GM21367 (cell line): ENCODE results near the gene FAM76B.
"Not testable (repeated sequence)": the region's sequence is repeated elsewhere in the genome, so short reads cannot be mapped to it uniquely, and the experiment has no call there.

Experiments used
- ATAC-seq: cut with Tn5 transposase; IDR thresholded peaks from one replicate; pipeline ENCODE4 v1.9.1; 2021; ENCODE audit not compliant: unreplicated experiment

Gene FAM76B

GRCh38 chr11:95789506-95790122 lies at the start of gene FAM76B:
Gene FAM76B (minus strand): TSS chr11:95789782. CDS start chr11:95789478, 304 bp downstream.
- ATAC-seq = peak; percentile 66

GRCh38 chr11:95835768-95836488 lies 46.3 kb upstream of the FAM76B start:
- ATAC-seq = peak; percentile 76

GRCh38 chr11:95835351-95835750 lies 45.8 kb upstream of the FAM76B start:
- ATAC-seq = no peak

GRCh38 chr11:95833378-95833777 lies 43.8 kb upstream of the FAM76B start:
- ATAC-seq = no peak

- ATAC-seq = no peak
Observed at GRCh38 chr11:95832763-95833162, 43.2 kb upstream of the FAM76B start.

- ATAC-seq = no peak
Observed at GRCh38 chr11:95831198-95831883, 41.8 kb upstream of the FAM76B start.

- no peak for ATAC-seq
Observed at GRCh38 chr11:95829580-95830259, 40.1 kb upstream of the FAM76B start.

GRCh38 chr11:95827696-95828095 lies 38.1 kb upstream of the FAM76B start:
- no peak for ATAC-seq

- no peak for ATAC-seq
Observed at GRCh38 chr11:95821640-95822039, 32.1 kb upstream of the FAM76B start.

GRCh38 chr11:95816037-95816436 lies 26.5 kb upstream of the FAM76B start:
- ATAC-seq = no peak

GRCh38 chr11:95811052-95811451 lies 21.5 kb upstream of the FAM76B start:
- not testable (repeated sequence) for ATAC-seq

GRCh38 chr11:95806464-95806863 lies 16.9 kb upstream of the FAM76B start:
- ATAC-seq = not testable (repeated sequence)

GRCh38 chr11:95805869-95806268 lies 16.3 kb upstream of the FAM76B start:
- no peak for ATAC-seq

GRCh38 chr11:95803973-95804372 lies 14.4 kb upstream of the FAM76B start:
- no peak for ATAC-seq

- ATAC-seq = no peak
Observed at GRCh38 chr11:95802806-95803205, 13.2 kb upstream of the FAM76B start.

GRCh38 chr11:95800438-95800837 lies 10.9 kb upstream of the FAM76B start:
- no peak for ATAC-seq

- ATAC-seq = no peak
Observed at GRCh38 chr11:95799546-95799945, 10.0 kb upstream of the FAM76B start.

GRCh38 chr11:95796501-95796900 lies 6.9 kb upstream of the FAM76B start:
- no peak for ATAC-seq

- no peak for ATAC-seq
Observed at GRCh38 chr11:95795627-95796295, 6.2 kb upstream of the FAM76B start.

GRCh38 chr11:95794086-95794485 lies 4.5 kb upstream of the FAM76B start:
- no peak for ATAC-seq

- no peak for ATAC-seq
Observed at GRCh38 chr11:95793116-95793515, 3.5 kb upstream of the FAM76B start.
